Natural killer cell (primary cell): ENCODE data around the gene MAG. TPM values are rescaled to one million over a fixed set of nuclear protein-coding genes. Genes with fewer than 3 reads are reported as not detected.

ENCODE experiments used
- ATAC-seq, 3 donors: fragments of 150-1000 bp in 2 of 3; fragments of 200-7000 bp in 1 of 3; cut with Tn5 transposase; 1 replicate in 1 of 3; 2 replicates in 2 of 3; pipeline ENCODE4 v1.10.0; 2021; ENCODE audit warnings: mild to moderate bottlenecking in 2 of 3, moderate library complexity in 2 of 3
- DNase-seq, 2 donors: peaks; one replicate each; pipeline versions ENCODE4 v3.0.0 to v3.0.0-alpha.2; 2013 to 2021; ENCODE audit warnings: mixed read lengths in 1 of 2
- H3K27ac ChIP-seq: one replicate; pipeline ENCODE4 v1.5.1; 2013; ENCODE audit warnings: mild to moderate bottlenecking, low read length
- H3K27me3 ChIP-seq: one replicate; pipeline ENCODE4 v1.6.1; 2013; ENCODE audit warnings: low read length; ENCODE audit not compliant: control insufficient read depth, insufficient read depth
- H3K36me3 ChIP-seq: one replicate; pipeline ENCODE4 v1.6.1; 2013; ENCODE audit warnings: low read length; ENCODE audit not compliant: control insufficient read depth, insufficient read depth
- H3K4me1 ChIP-seq: one replicate; pipeline ENCODE4 v1.6.1; 2013; ENCODE audit warnings: low read length; ENCODE audit not compliant: control insufficient read depth, insufficient read depth
- H3K4me3 ChIP-seq: one replicate; pipeline ENCODE4 v1.5.1; 2013; ENCODE audit warnings: low read length
- H3K9me3 ChIP-seq: one replicate; pipeline ENCODE4 v1.6.1; 2013; ENCODE audit warnings: low read length; ENCODE audit not compliant: control insufficient read depth, insufficient read depth
- H3K27ac Mint-ChIP-seq, 2 donors: one replicate each; pipeline ENCODE4 v1.8.0; 2022; ENCODE audit warnings: mild to moderate bottlenecking in 2 of 2, mixed read lengths in 2 of 2, moderate library complexity in 1 of 2
- H3K27me3 Mint-ChIP-seq, 2 donors: one replicate each; pipeline ENCODE4 v1.8.0; 2022; ENCODE audit warnings: low read depth in 2 of 2, mixed read lengths in 2 of 2
- H3K36me3 Mint-ChIP-seq: one replicate; pipeline ENCODE4 v1.8.0; 2022; ENCODE audit warnings: mixed read lengths
- H3K4me1 Mint-ChIP-seq, 2 donors: one replicate each; pipeline ENCODE4 v1.8.0; 2022; ENCODE audit warnings: mixed read lengths in 2 of 2
- H3K4me3 Mint-ChIP-seq: one replicate; pipeline ENCODE4 v1.8.0; 2022; ENCODE audit warnings: mild to moderate bottlenecking, moderate library complexity, mixed read lengths
- H3K9me3 Mint-ChIP-seq, 2 donors: one replicate each; pipeline ENCODE4 v1.8.0; 2022; ENCODE audit warnings: mixed read lengths in 2 of 2
- WGBS: methylation state at CpG from one replicate; pipeline ENCODE4 v1.1.7; 2013; ENCODE audit warnings: missing lambda C conversion rate; ENCODE audit not compliant: insufficient coverage; 5-methylcytosine and 5-hydroxymethylcytosine counted together
- intact Hi-C: fragments of 100-400 bp; cut with micrococcal nuclease; formaldehyde crosslinking; loops from one replicate; pipeline ENCODE4 v1.14.2; 2022
- total RNA-seq, 4 donors: library from RNA; stranded (reverse); fragments of 120-200 nt in 1 of 4; gene quantifications; one replicate each; pipeline versions ENCODE4 v1.2.3 to v1.2.4, GENCODE V29; 2013 to 2022
- TF ChIP-seq, protein P1 (sequence below): fragments of 200-600 bp; IDR thresholded peaks from one replicate; pipeline ENCODE4 v1.8.0; 2022; ENCODE audit warnings: antibody characterized with exemption

MAG gene
- total RNA-seq, 3 donors from 2014 or later (not counting 1 experiment from before 2014, with no cell fraction given): not detected

DNA sequence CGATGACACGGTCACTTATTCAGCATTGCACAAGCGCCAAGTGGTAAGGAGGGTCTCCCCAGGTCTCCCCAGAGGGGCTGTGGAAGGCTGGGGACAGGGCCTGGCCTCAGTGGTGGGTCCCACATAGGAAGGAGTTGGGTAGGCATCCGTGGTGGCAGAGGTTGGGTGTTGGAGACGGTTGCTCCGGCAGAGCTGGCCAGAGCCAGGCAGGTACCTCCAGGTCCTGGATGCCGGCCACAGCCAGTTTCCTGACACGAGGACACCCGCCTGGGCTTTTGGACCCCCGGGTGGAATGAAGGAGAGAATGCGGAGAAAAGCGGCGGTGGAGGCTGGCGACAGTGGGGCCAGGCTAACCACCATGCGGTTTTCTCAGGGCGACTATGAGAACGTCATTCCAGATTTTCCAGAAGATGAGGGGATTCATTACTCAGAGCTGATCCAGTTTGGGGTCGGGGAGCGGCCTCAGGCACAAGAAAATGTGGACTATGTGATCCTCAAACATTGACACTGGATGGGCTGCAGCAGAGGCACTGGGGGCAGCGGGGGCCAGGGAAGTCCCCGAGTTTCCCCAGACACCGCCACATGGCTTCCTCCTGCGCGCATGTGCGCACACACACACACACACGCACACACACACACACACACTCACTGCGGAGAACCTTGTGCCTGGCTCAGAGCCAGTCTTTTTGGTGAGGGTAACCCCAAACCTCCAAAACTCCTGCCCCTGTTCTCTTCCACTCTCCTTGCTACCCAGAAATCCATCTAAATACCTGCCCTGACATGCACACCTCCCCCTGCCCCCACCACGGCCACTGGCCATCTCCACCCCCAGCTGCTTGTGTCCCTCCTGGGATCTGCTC is 54.5 kb downstream of the MAG start:
- Histone ChIP-seq H3K36me3 (no peaks in the 10 kb centered on the region), H3K4me3 (no peak overlapping the region), H3K4me1 (peaks cover 29% of the 10 kb centered on the region), H3K9me3 (no peaks in the 10 kb centered on the region), H3K27me3 (no peaks in the 10 kb centered on the region), H3K27ac (peak overlapping the region; percentile 55)
- H3K27me3 Mint-ChIP-seq: peaks cover 10 to 23% of the 10 kb centered on the region in 2 donors
- TF ChIP-seq, protein P1, sequence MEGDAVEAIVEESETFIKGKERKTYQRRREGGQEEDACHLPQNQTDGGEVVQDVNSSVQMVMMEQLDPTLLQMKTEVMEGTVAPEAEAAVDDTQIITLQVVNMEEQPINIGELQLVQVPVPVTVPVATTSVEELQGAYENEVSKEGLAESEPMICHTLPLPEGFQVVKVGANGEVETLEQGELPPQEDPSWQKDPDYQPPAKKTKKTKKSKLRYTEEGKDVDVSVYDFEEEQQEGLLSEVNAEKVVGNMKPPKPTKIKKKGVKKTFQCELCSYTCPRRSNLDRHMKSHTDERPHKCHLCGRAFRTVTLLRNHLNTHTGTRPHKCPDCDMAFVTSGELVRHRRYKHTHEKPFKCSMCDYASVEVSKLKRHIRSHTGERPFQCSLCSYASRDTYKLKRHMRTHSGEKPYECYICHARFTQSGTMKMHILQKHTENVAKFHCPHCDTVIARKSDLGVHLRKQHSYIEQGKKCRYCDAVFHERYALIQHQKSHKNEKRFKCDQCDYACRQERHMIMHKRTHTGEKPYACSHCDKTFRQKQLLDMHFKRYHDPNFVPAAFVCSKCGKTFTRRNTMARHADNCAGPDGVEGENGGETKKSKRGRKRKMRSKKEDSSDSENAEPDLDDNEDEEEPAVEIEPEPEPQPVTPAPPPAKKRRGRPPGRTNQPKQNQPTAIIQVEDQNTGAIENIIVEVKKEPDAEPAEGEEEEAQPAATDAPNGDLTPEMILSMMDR: no peak
- 45% methylated on average over 28 of the region's 28 CpGs for WGBS
- no peaks in the 10 kb centered on the region for H3K9me3 Mint-ChIP-seq
- ATAC-seq (peak; percentile 71 to 80 (median 78)), DNase-seq (peak; percentile 20 to 91)
- intact Hi-C loops: no loop called here
- peaks cover 10 to 21% of the 10 kb centered on the region in 2 donors for H3K4me1 Mint-ChIP-seq
- H3K36me3 Mint-ChIP-seq: no peaks in the 10 kb centered on the region
- peak overlapping the region; percentile 26 for H3K4me3 Mint-ChIP-seq
- peak overlapping the region in 1 of 2 donors; percentile 73 for H3K27ac Mint-ChIP-seq

DNA sequence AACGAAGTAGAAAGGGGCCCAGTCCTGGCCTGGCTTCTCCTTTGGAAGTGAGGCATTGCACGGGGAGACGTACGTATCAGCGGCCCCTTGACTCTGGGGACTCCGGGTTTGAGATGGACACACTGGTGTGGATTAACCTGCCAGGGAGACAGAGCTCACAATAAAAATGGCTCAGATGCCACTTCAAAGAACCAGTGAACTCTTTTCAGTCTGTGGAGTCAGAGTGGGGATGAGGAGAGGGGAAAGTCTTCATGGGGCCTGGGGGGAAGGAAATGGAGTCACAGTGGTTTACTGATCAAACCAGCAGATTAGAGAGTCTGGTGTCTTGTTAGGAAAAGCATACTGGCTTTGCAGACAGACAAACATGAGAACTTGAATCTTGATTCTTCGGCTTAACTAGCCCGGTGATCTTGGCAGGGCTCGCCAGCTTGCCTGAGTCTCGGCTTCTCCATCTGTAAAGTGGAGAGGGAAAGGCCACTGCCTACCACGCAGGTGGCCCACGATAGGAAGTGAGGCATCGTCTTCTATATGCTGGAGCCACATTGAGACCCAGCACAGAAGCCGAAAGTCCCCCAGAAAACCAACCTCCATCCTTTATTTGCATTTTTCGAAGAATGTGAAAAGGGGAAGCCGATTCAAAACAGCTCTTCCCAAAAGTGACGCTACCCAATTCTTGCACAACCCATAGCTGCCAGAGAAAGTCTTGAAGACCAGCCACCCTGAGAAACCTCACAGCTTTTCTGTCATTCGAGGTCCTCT is 55.4 kb downstream of the MAG start, which contains the start of gene FFAR1:
Gene FFAR1, plus strand, starts transcription at position 732 of the 759 bp plus-strand sequence. CDS start 3,650 bp downstream, outside the sequence.
- intact Hi-C loops: no loop called here
- H3K4me3 Mint-ChIP-seq: peak within 1 kb of the TSS; percentile 42
- peak; percentile 9 to 72 for DNase-seq
- H3K9me3 Mint-ChIP-seq: no peaks in the 10 kb centered on the region
- Histone ChIP-seq H3K4me3 (no peak within 1 kb of the TSS), H3K4me1 (peaks cover 29% of the 10 kb centered on the region), H3K27ac (peak within 1 kb of the TSS; percentile 55), H3K9me3 (no peaks in the 10 kb centered on the region), H3K36me3 (no peaks in the 10 kb centered on the region), H3K27me3 (no peaks in the 10 kb centered on the region)
- no peaks in the 10 kb centered on the region for H3K36me3 Mint-ChIP-seq
- peaks cover 10 to 21% of the 10 kb centered on the region in 2 donors for H3K4me1 Mint-ChIP-seq
- H3K27me3 Mint-ChIP-seq: peaks cover 10 to 23% of the 10 kb centered on the region in 2 donors
- H3K27ac Mint-ChIP-seq: peak within 1 kb of the TSS in 1 of 2 donors; percentile 73
- TF ChIP-seq, protein P1: no peak
- 13% methylated on average over 18 of the region's 18 CpGs for WGBS
- peak; percentile 24 to 42 (median 27) for ATAC-seq

DNA sequence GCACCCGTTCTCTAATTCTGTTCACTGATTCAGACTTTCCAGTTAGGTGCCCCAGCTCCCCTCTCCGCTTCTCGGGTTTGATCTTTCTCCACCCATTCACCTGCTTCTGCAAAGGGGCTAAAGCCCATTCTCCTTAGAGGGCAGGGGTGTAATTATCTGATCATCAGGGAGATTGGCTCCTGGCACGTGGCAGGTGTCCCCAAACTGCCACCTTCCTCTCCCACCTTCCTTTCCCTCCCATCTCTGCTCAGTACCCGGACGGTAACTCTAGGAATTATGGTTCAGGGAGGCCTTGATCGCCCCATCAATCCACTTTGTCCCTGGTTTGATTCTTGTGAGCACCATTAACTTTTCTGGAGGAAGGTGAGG is 56.0 kb downstream of the MAG start:
- DNase-seq (peak in 1 of 2 donors; percentile 11), ATAC-seq (no peak)
- Histone ChIP-seq H3K27ac (peak overlapping the region; percentile 0), H3K36me3 (no peaks in the 10 kb centered on the region), H3K27me3 (no peaks in the 10 kb centered on the region), H3K4me3 (no peak overlapping the region), H3K4me1 (peaks cover 34% of the 10 kb centered on the region), H3K9me3 (no peaks in the 10 kb centered on the region)
- no peaks in the 10 kb centered on the region for H3K9me3 Mint-ChIP-seq
- H3K4me1 Mint-ChIP-seq: peaks cover 13 to 25% of the 10 kb centered on the region in 2 donors
- TF ChIP-seq, protein P1: no peak
- WGBS: 50% methylated on average over 7 of the region's 7 CpGs
- no peak overlapping the region for H3K27ac Mint-ChIP-seq
- H3K4me3 Mint-ChIP-seq: no peak overlapping the region
- no peaks in the 10 kb centered on the region for H3K36me3 Mint-ChIP-seq
- intact Hi-C loops: no loop called here
- H3K27me3 Mint-ChIP-seq: peaks cover 10 to 23% of the 10 kb centered on the region in 2 donors
